ENCODE results near the gene PTGES. TPM values are rescaled to one million over a fixed set of nuclear protein-coding genes. Genes with fewer than 3 reads are reported as not detected.

PTGES gene
- total RNA-seq, 1 donor = 16.0 TPM

DNA sequence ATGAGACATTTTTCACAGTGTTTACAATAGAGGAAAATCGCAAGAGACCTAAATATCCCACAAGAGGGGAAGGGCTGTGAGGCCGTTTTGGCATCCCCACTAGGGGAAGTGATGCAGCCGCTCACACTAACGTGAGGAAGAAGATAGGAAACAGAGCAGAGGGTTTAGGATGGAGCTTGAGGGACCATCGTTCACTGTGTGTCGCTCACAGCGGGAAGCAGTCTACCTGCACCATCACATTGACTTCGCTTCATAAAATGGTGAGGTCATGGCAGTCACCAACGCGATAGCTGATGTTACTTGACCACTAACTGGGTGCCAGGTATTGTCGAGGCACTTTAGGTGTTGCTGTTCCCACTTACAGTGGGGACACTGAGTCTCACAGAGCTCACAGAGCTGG is 51.8 kb downstream of the PTGES start:
- TF ChIP-seq, protein P1, sequence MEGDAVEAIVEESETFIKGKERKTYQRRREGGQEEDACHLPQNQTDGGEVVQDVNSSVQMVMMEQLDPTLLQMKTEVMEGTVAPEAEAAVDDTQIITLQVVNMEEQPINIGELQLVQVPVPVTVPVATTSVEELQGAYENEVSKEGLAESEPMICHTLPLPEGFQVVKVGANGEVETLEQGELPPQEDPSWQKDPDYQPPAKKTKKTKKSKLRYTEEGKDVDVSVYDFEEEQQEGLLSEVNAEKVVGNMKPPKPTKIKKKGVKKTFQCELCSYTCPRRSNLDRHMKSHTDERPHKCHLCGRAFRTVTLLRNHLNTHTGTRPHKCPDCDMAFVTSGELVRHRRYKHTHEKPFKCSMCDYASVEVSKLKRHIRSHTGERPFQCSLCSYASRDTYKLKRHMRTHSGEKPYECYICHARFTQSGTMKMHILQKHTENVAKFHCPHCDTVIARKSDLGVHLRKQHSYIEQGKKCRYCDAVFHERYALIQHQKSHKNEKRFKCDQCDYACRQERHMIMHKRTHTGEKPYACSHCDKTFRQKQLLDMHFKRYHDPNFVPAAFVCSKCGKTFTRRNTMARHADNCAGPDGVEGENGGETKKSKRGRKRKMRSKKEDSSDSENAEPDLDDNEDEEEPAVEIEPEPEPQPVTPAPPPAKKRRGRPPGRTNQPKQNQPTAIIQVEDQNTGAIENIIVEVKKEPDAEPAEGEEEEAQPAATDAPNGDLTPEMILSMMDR (IDR thresholded peaks at IDR 0.05; ENCODE audit: insufficient read depth, low read depth, low read length) = no peak
- H3K4me3 ChIP-seq (ENCODE audit: low read depth, low read length) = no peak overlapping the region
- DNase-seq (ENCODE audit: low read depth) = no peak

DNA sequence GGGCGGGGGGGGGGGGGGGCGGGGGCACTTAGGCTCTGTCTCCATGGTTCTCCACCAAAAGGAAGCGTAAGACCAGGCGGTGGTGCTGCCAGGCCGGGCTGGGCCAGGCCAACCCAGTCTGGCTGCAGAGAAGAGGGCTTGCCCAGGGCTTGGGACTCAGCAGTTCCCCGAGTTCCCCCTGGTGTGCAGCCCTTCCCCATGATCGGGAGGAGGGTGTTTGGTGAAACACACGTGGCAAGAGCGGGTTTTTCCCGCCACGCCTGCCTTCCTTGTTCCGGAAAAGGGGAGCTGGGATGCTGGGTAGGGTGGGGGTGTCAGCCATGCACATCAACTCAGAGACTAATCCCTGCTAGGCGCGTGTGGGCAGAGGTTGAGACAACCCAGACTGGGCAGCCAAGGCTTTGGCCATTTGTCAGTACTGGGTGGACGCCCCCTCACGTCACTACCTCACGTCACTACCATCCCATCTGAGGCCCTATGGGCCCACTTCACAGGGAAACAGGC is 54.5 kb downstream of the PTGES start:
- TF ChIP-seq, protein P1 (IDR thresholded peaks at IDR 0.05; ENCODE audit: insufficient read depth, low read depth, low read length) = no peak
- DNase-seq (ENCODE audit: low read depth) = peak; percentile 56

DNA sequence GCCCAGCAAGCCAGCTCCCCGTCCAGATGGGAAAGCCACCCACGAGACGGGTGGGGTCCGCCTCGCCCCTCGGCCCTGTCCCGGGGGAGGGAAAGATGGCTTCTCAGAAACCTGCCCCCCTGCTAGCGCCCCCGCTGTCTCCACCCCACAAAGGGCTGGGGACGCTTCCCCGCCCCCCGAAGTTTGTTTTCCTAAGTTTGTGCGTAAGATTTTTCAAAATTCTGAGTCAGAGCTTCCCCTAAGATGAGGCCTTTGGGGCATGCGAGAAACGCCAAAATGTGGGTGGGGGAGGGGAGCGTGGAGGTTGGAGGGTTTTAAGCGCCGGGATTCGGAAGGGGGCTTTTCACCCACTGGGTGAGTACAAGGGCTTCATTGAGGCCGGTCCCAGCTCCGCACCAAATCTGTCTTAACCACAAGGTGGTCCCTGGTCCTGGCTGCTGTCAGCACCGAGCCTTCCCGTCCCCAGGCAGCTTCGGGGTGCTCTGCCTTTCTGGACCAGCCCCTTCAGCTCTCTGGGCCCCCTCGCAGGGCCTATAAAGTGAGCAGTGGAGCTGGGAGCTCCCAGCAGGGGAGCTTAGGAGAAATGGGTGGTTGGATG is 55.1 kb downstream of the PTGES start:
- TF ChIP-seq, protein P1 (IDR thresholded peaks at IDR 0.05; ENCODE audit: insufficient read depth, low read depth, low read length) = no peak
- DNase-seq (ENCODE audit: low read depth) = peak; percentile 38
- H3K4me3 ChIP-seq (ENCODE audit: low read depth, low read length) = peak overlapping the region; percentile 42

More for the DNA sequence above, 54.5 kb downstream of the PTGES start:
- H3K4me3 ChIP-seq (ENCODE audit: low read depth, low read length) = no peak overlapping the region

DNA sequence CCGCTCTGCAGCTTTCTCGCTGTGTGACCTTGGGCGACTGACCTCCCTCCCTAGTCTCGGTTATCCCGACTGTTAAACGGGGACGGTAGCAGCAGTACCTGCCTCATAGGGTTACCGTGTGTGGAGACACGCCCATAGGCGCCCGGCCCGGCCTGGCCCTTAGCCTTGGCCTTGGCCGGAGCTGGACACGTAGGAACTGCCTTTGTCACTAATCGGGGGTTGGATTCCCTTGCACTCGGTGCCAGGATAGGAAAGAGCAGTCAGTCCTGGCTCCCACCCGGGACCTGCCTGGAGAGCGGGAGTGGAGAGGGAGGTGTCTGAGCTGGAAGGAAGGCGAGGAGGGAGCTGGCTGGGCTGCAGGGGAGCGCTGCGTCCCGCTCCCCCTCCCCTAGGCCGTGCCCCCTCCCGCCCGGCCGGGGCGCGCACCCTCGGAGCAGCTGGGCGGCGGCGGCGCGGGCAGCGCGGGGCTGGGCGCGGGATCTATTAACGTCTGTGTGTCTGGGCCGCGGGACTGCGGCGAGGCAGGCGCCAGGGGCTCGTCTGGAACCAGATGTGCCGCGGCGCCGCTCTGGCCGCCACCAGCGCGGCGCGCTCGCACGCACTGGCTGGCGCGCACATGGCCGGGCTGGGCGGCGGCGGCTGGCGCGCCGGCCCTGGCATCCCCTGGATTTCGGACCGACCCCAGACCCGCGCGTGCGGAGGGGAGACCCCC is 55.7 kb downstream of the PTGES start:
- peak; percentile 68 for DNase-seq (ENCODE audit: low read depth)
- TF ChIP-seq, protein P1 (IDR thresholded peaks at IDR 0.05; ENCODE audit: insufficient read depth, low read depth, low read length) = no peak
- peak overlapping the region; percentile 42 for H3K4me3 ChIP-seq (ENCODE audit: low read depth, low read length)

DNA sequence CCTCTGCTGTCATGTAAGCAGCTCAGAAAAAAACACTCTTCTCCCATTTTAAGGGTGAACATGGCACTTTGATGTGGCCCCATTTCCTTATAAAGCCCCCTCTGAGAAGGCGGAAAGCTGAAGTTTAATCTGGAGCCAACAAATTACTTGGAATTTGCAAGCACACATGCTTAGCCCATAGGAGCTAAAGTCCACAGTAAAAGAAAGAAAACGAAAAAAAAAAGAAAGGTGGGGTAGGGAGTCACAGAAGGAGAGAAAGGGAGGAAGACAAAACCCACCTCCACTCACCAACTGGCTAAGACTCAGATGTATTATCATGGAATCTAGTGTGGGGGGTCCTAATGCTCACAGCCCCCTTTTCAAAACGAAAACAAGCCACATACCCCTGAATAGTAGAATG is 57.0 kb downstream of the PTGES start:
- DNase-seq (ENCODE audit: low read depth) = no peak
- TF ChIP-seq, protein P1 (IDR thresholded peaks at IDR 0.05; ENCODE audit: insufficient read depth, low read depth, low read length) = no peak
- no peak overlapping the region for H3K4me3 ChIP-seq (ENCODE audit: low read depth, low read length)

DNA sequence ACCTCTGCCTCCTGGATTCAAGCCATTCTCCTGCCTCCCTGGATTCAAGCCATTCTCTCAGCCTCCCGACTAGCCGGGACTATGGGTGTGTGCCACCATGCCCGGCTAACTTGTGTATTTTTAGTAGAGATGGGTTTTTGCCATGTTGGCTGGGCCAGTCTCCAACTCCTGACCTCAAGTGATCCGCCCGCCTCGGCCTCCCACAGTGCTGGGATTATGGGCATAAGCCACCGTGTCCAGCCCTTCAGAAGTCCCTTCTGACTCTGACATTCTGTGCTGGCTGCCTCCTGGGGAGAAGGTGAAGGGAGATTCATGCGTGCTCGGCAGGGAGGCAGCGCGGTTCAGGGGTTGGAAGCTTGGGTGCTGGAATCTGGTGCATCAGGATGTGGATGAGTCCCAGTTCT is 58.6 kb downstream of the PTGES start:
- no peak for DNase-seq (ENCODE audit: low read depth)
- no peak overlapping the region for H3K4me3 ChIP-seq (ENCODE audit: low read depth, low read length)
- TF ChIP-seq, protein P1 (IDR thresholded peaks at IDR 0.05; ENCODE audit: insufficient read depth, low read depth, low read length) = no peak

All from fibroblast of villous mesenchyme (primary cell).